SK-N-SH (cell line): ENCODE measurements around the gene DICER1. TPM values are rescaled to one million over a fixed set of nuclear protein-coding genes. Genes with fewer than 3 reads are reported as not detected.

ENCODE experiments used
- CTCF ChIA-PET: fragments of 300-600, 350-600 bp; formaldehyde crosslinking; extraction: SDS; loops from one replicate; lab custom pipeline; 2021; lab: Yijun Ruan, JAX
- POLR2A ChIA-PET: fragments of 350-600 bp; sonication (Branson Sonifier 250); formaldehyde crosslinking; extraction: SDS; loops from one replicate; lab custom pipeline; 2020; ENCODE audit warnings: antibody characterized with exemption, inconsistent platforms; lab: Yijun Ruan, JAX
- DNase-seq: peaks from one replicate; pipeline ENCODE4 v3.0.0; 2012
- H2AFZ ChIP-seq: fragments of 200-600 bp; sonication (generic); 2 replicates; pipeline ENCODE4 v1.8.1; 2016; ENCODE audit warnings: antibody characterized with exemption, mild to moderate bottlenecking, low read depth
- H3F3A ChIP-seq: fragments of 200-600 bp; sonication (generic); replicated peaks from 2 replicates; pipeline ENCODE3; 2016; ENCODE audit warnings: antibody characterized with exemption, mild to moderate bottlenecking; ENCODE audit not compliant: insufficient read depth
- H3K27ac ChIP-seq, 2 experiments: fragments of 200-500 bp in 1 of 2; fragments of 200-600 bp in 1 of 2; sonication (Bioruptor generic) in 1 of 2; sonication (generic), shearing (Covaris generic) in 1 of 2; 2 replicates each; pipeline versions ENCODE4 v1.5.1 to v1.6.1; 2014 to 2016; ENCODE audit warnings: low read depth in 2 of 2, inconsistent platforms in 1 of 2, low read length in 1 of 2, mild to moderate bottlenecking in 1 of 2, mixed read lengths in 1 of 2
- H3K27me3 ChIP-seq: fragments of 200-600 bp; sonication (generic), shearing (Covaris generic); 2 replicates; pipeline ENCODE4 v1.6.1; 2016; ENCODE audit warnings: mixed run types; ENCODE audit not compliant: insufficient read depth
- H3K36me3 ChIP-seq, 2 experiments: fragments of 200-500 bp in 1 of 2; fragments of 200-600 bp in 1 of 2; sonication (Bioruptor generic) in 1 of 2; sonication (generic) in 1 of 2; replicated peaks in 1 of 2; 2 replicates each; pipeline versions ENCODE3 to v1.5.1; 2014 to 2016; ENCODE audit warnings: low read length in 1 of 2, mild to moderate bottlenecking in 1 of 2; ENCODE audit not compliant: insufficient read depth in 2 of 2, control insufficient read depth in 1 of 2
- H3K4me1 ChIP-seq, 2 experiments: fragments of 200-500 bp in 1 of 2; fragments of 200-600 bp in 1 of 2; sonication (Bioruptor generic) in 1 of 2; sonication (generic), shearing (Covaris generic) in 1 of 2; 2 replicates each; pipeline versions ENCODE4 v1.5.1 to v1.6.1; 2014 to 2016; ENCODE audit warnings: low read depth in 1 of 2, low read length in 1 of 2, mixed run types in 1 of 2; ENCODE audit not compliant: insufficient read depth in 2 of 2, control insufficient read depth in 1 of 2
- H3K4me2 ChIP-seq: fragments of 200-600 bp; sonication (generic), shearing (Covaris generic); 2 replicates; pipeline ENCODE4 v1.6.1; 2017; ENCODE audit warnings: mixed run types
- H3K4me3 ChIP-seq, 2 experiments: fragments of 200-500 bp in 1 of 2; fragments of 200-600 bp in 1 of 2; sonication (Bioruptor generic) in 1 of 2; sonication (generic), shearing (Covaris generic) in 1 of 2; 2 replicates each; pipeline versions ENCODE4 v1.5.1 to v1.8.1; 2014 to 2016; ENCODE audit warnings: low read depth in 2 of 2, inconsistent platforms in 1 of 2, low read length in 1 of 2, mild to moderate bottlenecking in 1 of 2, mixed read lengths in 1 of 2, moderate library complexity in 1 of 2
- H3K79me2 ChIP-seq: fragments of 200-600 bp; sonication (generic); 2 replicates; pipeline ENCODE4 v1.8.1; 2017; ENCODE audit warnings: mild to moderate bottlenecking; ENCODE audit not compliant: insufficient read depth
- H3K9ac ChIP-seq: fragments of 200-600 bp; sonication (generic); 2 replicates; pipeline ENCODE4 v1.6.1; 2017; ENCODE audit warnings: mixed run types
- H3K9me2 ChIP-seq: fragments of 200-600 bp; sonication (generic); 2 replicates; pipeline ENCODE4 v1.6.1; 2017; ENCODE audit warnings: mixed run types
- H3K9me3 ChIP-seq: fragments of 200-600 bp; sonication (generic); 2 replicates; pipeline ENCODE4 v1.6.1; 2017; ENCODE audit warnings: mixed run types, mild to moderate bottlenecking, moderate library complexity
- H4K20me1 ChIP-seq: fragments of 200-600 bp; sonication (generic); 2 replicates; pipeline ENCODE4 v1.6.1; 2017; ENCODE audit warnings: mild to moderate bottlenecking, mixed run types; ENCODE audit not compliant: insufficient read depth
- ELF1 ChIP-seq: IDR thresholded peaks from 2 replicates; pipeline ENCODE4 v1.4.0; 2012
- FOXJ3 ChIP-seq: sonication (generic); formaldehyde crosslinking; IDR thresholded peaks from 2 replicates; pipeline ENCODE4 v1.5.1; 2020; ENCODE audit warnings: mild to moderate bottlenecking, missing genetic modification reagents
- FOXM1 ChIP-seq: IDR thresholded peaks from 2 replicates; pipeline ENCODE4 v1.4.0; 2012; ENCODE audit warnings: low read depth, mild to moderate bottlenecking
- JUND ChIP-seq: IDR thresholded peaks from 2 replicates; pipeline ENCODE4 v1.4.0; 2012
- MEF2A ChIP-seq: IDR thresholded peaks from 2 replicates; pipeline ENCODE4 v1.4.0; 2012; ENCODE audit warnings: low read depth, borderline replicate concordance
- NFIC ChIP-seq: IDR thresholded peaks from 2 replicates; pipeline ENCODE4 v1.4.0; 2012; ENCODE audit warnings: borderline replicate concordance
- NRF1 ChIP-seq: IDR thresholded peaks from 2 replicates; pipeline ENCODE4 v1.6.1; 2012; ENCODE audit warnings: low read depth, mild to moderate bottlenecking, low read length
- POLR2AphosphoS5 ChIP-seq: IDR thresholded peaks from 2 replicates; pipeline ENCODE4 v1.6.1; 2012; ENCODE audit warnings: low read depth, low read length
- RAD21 ChIP-seq: IDR thresholded peaks from 2 replicates; pipeline ENCODE4 v1.6.1; 2012; ENCODE audit warnings: mild to moderate bottlenecking, low read length
- RFX5 ChIP-seq: IDR thresholded peaks from 2 replicates; pipeline ENCODE4 v1.6.1; 2012; ENCODE audit warnings: mild to moderate bottlenecking, improper control_type of control experiment, low read length
- RXRA ChIP-seq: IDR thresholded peaks from 2 replicates; pipeline ENCODE4 v1.4.0; 2012; ENCODE audit warnings: low read depth, mild to moderate bottlenecking, borderline replicate concordance
- SIN3A ChIP-seq: IDR thresholded peaks from 2 replicates; pipeline ENCODE4 v1.6.1; 2012; ENCODE audit warnings: low read depth, mild to moderate bottlenecking, low read length, moderate library complexity, borderline replicate concordance
- SMC3 ChIP-seq: IDR thresholded peaks from 2 replicates; pipeline ENCODE4 v1.6.1; 2012; ENCODE audit warnings: low read depth, low read length, improper control_type of control experiment
- TCF12 ChIP-seq: IDR thresholded peaks from 2 replicates; pipeline ENCODE4 v1.4.0; 2012
- YY1 ChIP-seq: IDR thresholded peaks from 2 replicates; pipeline ENCODE4 v1.4.0; 2012; ENCODE audit warnings: low read depth, mild to moderate bottlenecking
- WGBS: methylation state at CpG from one replicate; pipeline ENCODE4 v1.1.6; 2017; ENCODE audit warnings: low lambda C conversion rate; 5-methylcytosine and 5-hydroxymethylcytosine counted together
- polyA plus RNA-seq, 3 experiments: library from polyadenylated mRNA; depleted of rRNA; stranded (reverse); fragments of >200 nt; gene quantifications; 2 replicates each; pipeline ENCODE4 v1.2.3, GENCODE V29; 2012
- TF ChIP-seq, protein P1 (sequence below): IDR thresholded peaks from 2 replicates; pipeline ENCODE4 v1.4.0; 2012; ENCODE audit warnings: low read depth, borderline replicate concordance
- TF ChIP-seq, protein P2 (sequence below): IDR thresholded peaks from 2 replicates; pipeline ENCODE4; 2012
- TF ChIP-seq, protein P3 (sequence below): fragments of 150-350 bp; IDR thresholded peaks from 2 replicates; pipeline ENCODE4 v1.6.1; 2017; ENCODE audit warnings: antibody characterized with exemption, low read length, low read depth, borderline replicate concordance
- TF ChIP-seq, protein P4 (sequence below): IDR thresholded peaks from 2 replicates; pipeline ENCODE4 v1.4.0; 2012; ENCODE audit warnings: low read depth, borderline replicate concordance

DICER1 gene
- polyA plus RNA-seq, 1 of the 3 experiments (the other 2 are of a cell fraction): 4.7 TPM

DNA sequence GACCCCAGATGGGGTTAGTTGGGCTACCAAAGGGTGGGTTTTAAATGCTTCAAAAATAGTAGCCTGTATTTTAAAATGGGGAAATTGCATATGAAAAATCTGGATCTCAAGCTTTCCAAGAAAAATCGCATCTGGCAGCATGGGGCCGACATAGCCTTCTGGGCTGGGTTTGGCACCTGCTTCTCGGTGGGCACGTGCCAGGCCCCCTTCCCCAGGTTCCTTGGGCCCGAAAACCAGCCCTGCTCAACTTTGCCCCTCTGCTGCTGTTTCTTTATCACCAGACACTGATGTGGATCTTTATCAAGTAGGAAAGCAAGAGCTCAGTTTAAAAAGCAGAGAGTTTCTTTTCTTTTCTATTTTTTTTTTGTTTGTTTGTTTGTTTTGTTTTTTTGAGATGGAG lies 95.1 kb downstream of the DICER1 start:
- Histone ChIP-seq H4K20me1 (no peaks in the 10 kb centered on the region), H3K4me2 (no peak overlapping the region), H3K4me1 (no peaks in the 10 kb centered on the region), H3K9me2 (no peaks in the 10 kb centered on the region), H3K9ac (no peak overlapping the region), H3K27me3 (no peaks in the 10 kb centered on the region), H3K36me3 (no peaks in the 10 kb centered on the region), H3K9me3 (no peaks in the 10 kb centered on the region), H3K79me2 (no peaks in the 10 kb centered on the region), H2AFZ (no peak overlapping the region), H3F3A (no peaks in the 10 kb centered on the region), H3K27ac (no peak overlapping the region), H3K4me3 (no peak overlapping the region)
- POLR2A ChIA-PET: no interaction called here
- DNase-seq: no peak
- CTCF ChIA-PET: interaction anchor here (0.8 to 1.3 kb wide), 2 partner anchors 10 to 372 kb away, joined by 3 read pairs; no protein-coding TSS in a partner anchor
- 37% methylated on average over 5 of the region's 5 CpGs for WGBS
- TF ChIP-seq RFX5: no peak
- TF ChIP-seq, protein P1, sequence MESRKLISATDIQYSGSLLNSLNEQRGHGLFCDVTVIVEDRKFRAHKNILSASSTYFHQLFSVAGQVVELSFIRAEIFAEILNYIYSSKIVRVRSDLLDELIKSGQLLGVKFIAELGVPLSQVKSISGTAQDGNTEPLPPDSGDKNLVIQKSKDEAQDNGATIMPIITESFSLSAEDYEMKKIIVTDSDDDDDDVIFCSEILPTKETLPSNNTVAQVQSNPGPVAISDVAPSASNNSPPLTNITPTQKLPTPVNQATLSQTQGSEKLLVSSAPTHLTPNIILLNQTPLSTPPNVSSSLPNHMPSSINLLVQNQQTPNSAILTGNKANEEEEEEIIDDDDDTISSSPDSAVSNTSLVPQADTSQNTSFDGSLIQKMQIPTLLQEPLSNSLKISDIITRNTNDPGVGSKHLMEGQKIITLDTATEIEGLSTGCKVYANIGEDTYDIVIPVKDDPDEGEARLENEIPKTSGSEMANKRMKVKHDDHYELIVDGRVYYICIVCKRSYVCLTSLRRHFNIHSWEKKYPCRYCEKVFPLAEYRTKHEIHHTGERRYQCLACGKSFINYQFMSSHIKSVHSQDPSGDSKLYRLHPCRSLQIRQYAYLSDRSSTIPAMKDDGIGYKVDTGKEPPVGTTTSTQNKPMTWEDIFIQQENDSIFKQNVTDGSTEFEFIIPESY: no peak
- TF ChIP-seq, protein P2, sequence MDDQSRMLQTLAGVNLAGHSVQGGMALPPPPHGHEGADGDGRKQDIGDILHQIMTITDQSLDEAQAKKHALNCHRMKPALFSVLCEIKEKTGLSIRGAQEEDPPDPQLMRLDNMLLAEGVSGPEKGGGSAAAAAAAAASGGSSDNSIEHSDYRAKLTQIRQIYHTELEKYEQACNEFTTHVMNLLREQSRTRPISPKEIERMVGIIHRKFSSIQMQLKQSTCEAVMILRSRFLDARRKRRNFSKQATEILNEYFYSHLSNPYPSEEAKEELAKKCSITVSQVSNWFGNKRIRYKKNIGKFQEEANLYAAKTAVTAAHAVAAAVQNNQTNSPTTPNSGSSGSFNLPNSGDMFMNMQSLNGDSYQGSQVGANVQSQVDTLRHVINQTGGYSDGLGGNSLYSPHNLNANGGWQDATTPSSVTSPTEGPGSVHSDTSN: no peak
- no peak for TF ChIP-seq FOXJ3
- TF ChIP-seq TCF12: no peak
- no peak for TF ChIP-seq YY1
- TF ChIP-seq NRF1: no peak
- TF ChIP-seq NFIC: no peak
- TF ChIP-seq FOXM1: no peak
- TF ChIP-seq POLR2AphosphoS5: no peak
- no peak for TF ChIP-seq MEF2A

DNA sequence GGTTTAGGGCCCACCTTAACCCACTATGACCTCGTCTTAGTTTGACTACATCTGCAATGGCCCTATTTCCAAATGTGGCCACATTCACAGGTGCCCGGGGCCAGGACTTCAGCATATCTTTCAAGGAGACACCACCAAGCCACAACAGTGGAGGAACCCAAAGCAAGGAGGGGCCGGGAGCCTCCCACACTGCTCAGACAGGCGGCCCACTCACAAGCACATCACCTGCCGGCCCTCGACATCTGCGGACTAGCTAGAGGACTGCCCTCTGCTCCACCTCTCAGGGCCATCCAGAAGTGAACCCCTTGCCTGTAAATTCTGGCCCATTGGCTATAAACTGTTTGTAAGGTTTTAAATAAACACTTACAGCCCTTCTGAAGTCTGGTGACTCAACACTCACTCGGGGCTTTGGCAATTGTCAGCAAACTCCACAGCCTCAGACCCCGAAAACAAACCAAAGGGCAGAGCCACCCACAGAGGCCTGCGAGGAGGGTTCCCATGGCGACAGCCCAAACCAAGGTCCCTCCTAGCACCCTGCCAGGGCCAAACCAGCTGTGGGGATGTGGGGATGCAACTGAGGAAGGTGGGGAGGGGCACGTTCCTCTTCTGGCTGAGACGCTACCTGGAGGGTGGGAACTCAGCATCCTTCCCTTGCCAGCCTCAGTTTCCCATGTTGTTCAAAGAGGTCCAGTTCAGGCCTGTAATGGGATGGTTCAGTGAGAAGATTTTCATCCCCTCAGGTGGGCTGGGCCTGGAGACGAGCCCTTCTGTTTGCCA lies 95.8 kb downstream of the DICER1 start:
- Histone ChIP-seq H3K9me3 (no peaks in the 10 kb centered on the region), H3K4me3 (no peak overlapping the region), H3F3A (no peaks in the 10 kb centered on the region), H3K36me3 (no peaks in the 10 kb centered on the region), H3K9ac (no peak overlapping the region), H3K27me3 (no peaks in the 10 kb centered on the region), H2AFZ (no peak overlapping the region), H3K4me2 (no peak overlapping the region), H3K79me2 (no peaks in the 10 kb centered on the region), H3K9me2 (no peaks in the 10 kb centered on the region), H3K27ac (no peak overlapping the region), H4K20me1 (no peaks in the 10 kb centered on the region), H3K4me1 (no peaks in the 10 kb centered on the region; a peak in 1 of 4 replicates)
- POLR2A ChIA-PET: no interaction called here
- no peak for DNase-seq
- 65% methylated on average over 14 of the region's 14 CpGs for WGBS
- CTCF ChIA-PET: interaction anchor here (1.3 kb wide), 1 partner anchor 9 kb away, joined by 3 read pairs; no protein-coding TSS in a partner anchor
- TF ChIP-seq SMC3 (no peak), RAD21 (no peak), RXRA (no peak), JUND (no peak), SIN3A (no peak), NFIC (no peak), ELF1 (no peak), RFX5 (no peak), TCF12 (no peak), NRF1 (no peak), FOXJ3 (no peak)
- TF ChIP-seq, protein P3, sequence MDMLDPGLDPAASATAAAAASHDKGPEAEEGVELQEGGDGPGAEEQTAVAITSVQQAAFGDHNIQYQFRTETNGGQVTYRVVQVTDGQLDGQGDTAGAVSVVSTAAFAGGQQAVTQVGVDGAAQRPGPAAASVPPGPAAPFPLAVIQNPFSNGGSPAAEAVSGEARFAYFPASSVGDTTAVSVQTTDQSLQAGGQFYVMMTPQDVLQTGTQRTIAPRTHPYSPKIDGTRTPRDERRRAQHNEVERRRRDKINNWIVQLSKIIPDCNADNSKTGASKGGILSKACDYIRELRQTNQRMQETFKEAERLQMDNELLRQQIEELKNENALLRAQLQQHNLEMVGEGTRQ: no peak
- TF ChIP-seq, protein P4, sequence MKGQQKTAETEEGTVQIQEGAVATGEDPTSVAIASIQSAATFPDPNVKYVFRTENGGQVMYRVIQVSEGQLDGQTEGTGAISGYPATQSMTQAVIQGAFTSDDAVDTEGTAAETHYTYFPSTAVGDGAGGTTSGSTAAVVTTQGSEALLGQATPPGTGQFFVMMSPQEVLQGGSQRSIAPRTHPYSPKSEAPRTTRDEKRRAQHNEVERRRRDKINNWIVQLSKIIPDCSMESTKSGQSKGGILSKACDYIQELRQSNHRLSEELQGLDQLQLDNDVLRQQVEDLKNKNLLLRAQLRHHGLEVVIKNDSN: no peak
